Gastrocnemius medialis (tissue), 4 donors: ENCODE results near the gene RGMA. TPM values are rescaled to one million over a fixed set of nuclear protein-coding genes. Genes with fewer than 3 reads are reported as not detected.

Experiments used
- ATAC-seq, 2 donors: fragments of 150-250 bp; one replicate each; pipeline ENCODE4 v1.9.1; 2016
- DNase-seq, 2 donors: peaks; one replicate each; pipeline ENCODE4 v3.0.0-alpha.2; 2019
- H3K27ac ChIP-seq, 4 donors: fragments of 200-600 bp; sonication (generic); 1 replicate in 1 of 4; 2 replicates in 3 of 4; pipeline ENCODE4 v1.5.1; 2016 to 2018; ENCODE audit warnings: mild to moderate bottlenecking in 2 of 4, moderate library complexity in 1 of 4
- H3K27me3 ChIP-seq, 3 donors: fragments of 200-600 bp; sonication (generic) in 2 of 3; 1 replicate in 1 of 3; 2 replicates in 2 of 3; pipeline versions ENCODE4 v1.5.1 to v1.6.0; 2016 to 2019; ENCODE audit warnings: mild to moderate bottlenecking in 1 of 3, moderate library complexity in 1 of 3
- H3K36me3 ChIP-seq, 2 donors: fragments of 200-600 bp; sonication (generic) in 1 of 2; one replicate each; pipeline ENCODE4 v1.5.1; 2017 to 2018
- H3K4me1 ChIP-seq, 2 donors: fragments of 200-600 bp; sonication (generic) in 1 of 2; one replicate each; pipeline ENCODE4 v1.5.1; 2016 to 2017; ENCODE audit warnings: mild to moderate bottlenecking in 2 of 2
- H3K4me3 ChIP-seq, 4 donors: fragments of 200-600 bp; sonication (generic) in 3 of 4; 1 replicate in 1 of 4; 2 replicates in 3 of 4; pipeline ENCODE4 v1.5.1; 2016 to 2019; ENCODE audit warnings: mild to moderate bottlenecking in 2 of 4
- H3K9me3 ChIP-seq, 3 donors: fragments of 200-600 bp; sonication (generic) in 2 of 3; 1 replicate in 1 of 3; 2 replicates in 2 of 3; pipeline ENCODE4 v1.5.1; 2016 to 2019
- POLR2A ChIP-seq, 2 donors: fragments of 450-650 bp; IDR thresholded peaks; one replicate each; pipeline ENCODE4 v1.6.1; 2017; ENCODE audit warnings: antibody characterized with exemption in 2 of 2, mild to moderate bottlenecking in 2 of 2, moderate library complexity in 2 of 2
- in situ Hi-C, 4 donors: fragments of 200-750 bp; cut with MboI; loops; one replicate each; pipeline versions ENCODE4 v1.15.0 to v1.8.0; 2017; ENCODE audit warnings: low sequenced_read_pairs in 4 of 4
- intact Hi-C: fragments of 100-400 bp; cut with DNase I; formaldehyde crosslinking; loops from one replicate; pipeline ENCODE4 v1.15.1; 2023; ENCODE audit warnings: low total_unique reads
- total RNA-seq, 4 donors: library from RNA; depleted of rRNA; stranded (reverse); fragments of >200 nt; gene quantifications; one replicate each; pipeline versions ENCODE4 v1.1.0 to v1.2.3, GENCODE V29; 2016
- TF ChIP-seq, protein P1 (sequence below), 5 experiments: fragments of 450-650 bp in 3 of 5; fragments of 200-600 bp in 2 of 5; sonication (generic) in 2 of 5; IDR thresholded peaks in 4 of 5; conservative IDR thresholded peaks in 1 of 5; 1 replicate in 4 of 5; 2 replicates in 1 of 5; pipeline ENCODE4 v1.5.1; 2016 to 2019; ENCODE audit warnings: antibody characterized with exemption in 5 of 5, mild to moderate bottlenecking in 3 of 5, moderate library complexity in 3 of 5

RGMA gene
- total RNA-seq, 4 donors from 2014 or later = 150 to 290 (median 184) TPM

- ATAC-seq (no peak), DNase-seq (no peak)
- in situ Hi-C loops = no loop called here
- no peak overlapping the region for H3K4me3 ChIP-seq
- H3K27me3 ChIP-seq = no peaks in the 10 kb centered on the region
- TF ChIP-seq, protein P1, sequence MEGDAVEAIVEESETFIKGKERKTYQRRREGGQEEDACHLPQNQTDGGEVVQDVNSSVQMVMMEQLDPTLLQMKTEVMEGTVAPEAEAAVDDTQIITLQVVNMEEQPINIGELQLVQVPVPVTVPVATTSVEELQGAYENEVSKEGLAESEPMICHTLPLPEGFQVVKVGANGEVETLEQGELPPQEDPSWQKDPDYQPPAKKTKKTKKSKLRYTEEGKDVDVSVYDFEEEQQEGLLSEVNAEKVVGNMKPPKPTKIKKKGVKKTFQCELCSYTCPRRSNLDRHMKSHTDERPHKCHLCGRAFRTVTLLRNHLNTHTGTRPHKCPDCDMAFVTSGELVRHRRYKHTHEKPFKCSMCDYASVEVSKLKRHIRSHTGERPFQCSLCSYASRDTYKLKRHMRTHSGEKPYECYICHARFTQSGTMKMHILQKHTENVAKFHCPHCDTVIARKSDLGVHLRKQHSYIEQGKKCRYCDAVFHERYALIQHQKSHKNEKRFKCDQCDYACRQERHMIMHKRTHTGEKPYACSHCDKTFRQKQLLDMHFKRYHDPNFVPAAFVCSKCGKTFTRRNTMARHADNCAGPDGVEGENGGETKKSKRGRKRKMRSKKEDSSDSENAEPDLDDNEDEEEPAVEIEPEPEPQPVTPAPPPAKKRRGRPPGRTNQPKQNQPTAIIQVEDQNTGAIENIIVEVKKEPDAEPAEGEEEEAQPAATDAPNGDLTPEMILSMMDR (IDR thresholded peaks at IDR 0.05 in 4 of 5, conservative IDR thresholded peaks at IDR 0.05 in 1 of 5) = no peak
- TF ChIP-seq POLR2A (IDR thresholded peaks at IDR 0.05) = no peak
- H3K9me3 ChIP-seq = no peaks in the 10 kb centered on the region
- intact Hi-C loops = no loop called here
- no peaks in the 10 kb centered on the region for H3K36me3 ChIP-seq
- no peak overlapping the region for H3K27ac ChIP-seq
- no peaks in the 10 kb centered on the region for H3K4me1 ChIP-seq
Measured at GRCh38 chr15:93111451-93111850, 22.4 kb upstream of the RGMA start.

DNA sequence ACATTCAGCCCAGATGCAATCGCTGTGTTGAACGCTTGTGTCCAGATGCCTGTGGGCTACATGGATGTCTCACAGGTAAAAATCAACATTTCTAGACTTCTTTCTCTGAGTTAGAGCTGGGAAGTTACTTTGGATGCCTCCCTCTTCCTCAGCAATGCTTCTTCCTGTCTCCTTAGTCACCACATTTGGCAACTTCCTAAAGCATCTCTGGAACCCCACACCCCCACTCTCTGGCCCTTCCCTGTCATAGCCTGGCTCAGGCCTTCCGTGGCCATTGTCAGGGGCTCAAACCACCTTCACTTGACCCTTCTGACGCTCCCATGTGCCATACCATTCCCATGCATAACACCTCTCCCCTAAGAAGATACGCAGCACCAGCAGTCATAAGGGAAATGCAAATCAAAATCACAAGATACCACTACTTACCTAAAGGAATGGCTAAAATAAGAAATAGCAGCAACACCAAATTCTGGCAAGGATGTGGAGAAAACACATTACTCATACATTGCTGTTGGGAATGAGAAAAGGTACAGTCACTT is 21.6 kb upstream of the RGMA start:
- Histone ChIP-seq H3K4me1 (no peaks in the 10 kb centered on the region), H3K36me3 (no peaks in the 10 kb centered on the region), H3K9me3 (no peaks in the 10 kb centered on the region), H3K27ac (no peak overlapping the region), H3K4me3 (no peak overlapping the region), H3K27me3 (no peaks in the 10 kb centered on the region)
- intact Hi-C loops (no loop called here), in situ Hi-C loops (no loop called here)
- DNase-seq (no peak), ATAC-seq (no peak)
- TF ChIP-seq, protein P1 (IDR thresholded peaks at IDR 0.05 in 4 of 5, conservative IDR thresholded peaks at IDR 0.05 in 1 of 5) = no peak
- TF ChIP-seq POLR2A (IDR thresholded peaks at IDR 0.05) = no peak

GRCh38 chr15:93109336-93110102 is 20.5 kb upstream of the RGMA start:
- peaks cover 0 to under 1% of the 10 kb centered on the region in 2 donors for H3K4me1 ChIP-seq
- no peaks in the 10 kb centered on the region for H3K27me3 ChIP-seq
- no peaks in the 10 kb centered on the region for H3K36me3 ChIP-seq
- in situ Hi-C loops (no loop called here), intact Hi-C loops (loop anchor here (5.0 kb wide), 1 partner anchor 48 kb away; no protein-coding TSS in a partner anchor)
- DNase-seq (no peak), ATAC-seq (no peak)
- H3K9me3 ChIP-seq = no peaks in the 10 kb centered on the region
- no peak overlapping the region for H3K4me3 ChIP-seq
- no peak overlapping the region for H3K27ac ChIP-seq
- TF ChIP-seq POLR2A (IDR thresholded peaks at IDR 0.05) = no peak
- TF ChIP-seq, protein P1 (IDR thresholded peaks at IDR 0.05 in 4 of 5, conservative IDR thresholded peaks at IDR 0.05 in 1 of 5) = no peak

GRCh38 chr15:93107646-93108045 is 18.6 kb upstream of the RGMA start:
- no peak overlapping the region for H3K27ac ChIP-seq
- H3K9me3 ChIP-seq = no peaks in the 10 kb centered on the region
- DNase-seq (no peak), ATAC-seq (no peak)
- H3K27me3 ChIP-seq = no peaks in the 10 kb centered on the region
- intact Hi-C loops (loop anchor here (5.0 kb wide), 1 partner anchor 50 kb away; no protein-coding TSS in a partner anchor), in situ Hi-C loops (no loop called here)
- TF ChIP-seq POLR2A (IDR thresholded peaks at IDR 0.05) = no peak
- TF ChIP-seq, protein P1 (IDR thresholded peaks at IDR 0.05 in 4 of 5, conservative IDR thresholded peaks at IDR 0.05 in 1 of 5) = no peak
- H3K4me3 ChIP-seq = no peak overlapping the region
- H3K36me3 ChIP-seq = no peaks in the 10 kb centered on the region
- peaks cover 3 to 12% of the 10 kb centered on the region in 2 donors for H3K4me1 ChIP-seq
